HG03039 (cell line): ENCODE data around the gene ZNF814.
A peak's percentile ranks its signal among the peaks of the same experiment; 100 is the strongest.
"Not testable (repeated sequence)": the region's sequence is repeated elsewhere in the genome, so short reads cannot be mapped to it uniquely, and the experiment has no call there.

ENCODE experiments used
- ATAC-seq: cut with Tn5 transposase; IDR thresholded peaks from one replicate; pipeline ENCODE4 v1.9.1; 2021; ENCODE audit warnings: mild to moderate bottlenecking, moderate library complexity; ENCODE audit not compliant: unreplicated experiment

The ZNF814 gene

DNA sequence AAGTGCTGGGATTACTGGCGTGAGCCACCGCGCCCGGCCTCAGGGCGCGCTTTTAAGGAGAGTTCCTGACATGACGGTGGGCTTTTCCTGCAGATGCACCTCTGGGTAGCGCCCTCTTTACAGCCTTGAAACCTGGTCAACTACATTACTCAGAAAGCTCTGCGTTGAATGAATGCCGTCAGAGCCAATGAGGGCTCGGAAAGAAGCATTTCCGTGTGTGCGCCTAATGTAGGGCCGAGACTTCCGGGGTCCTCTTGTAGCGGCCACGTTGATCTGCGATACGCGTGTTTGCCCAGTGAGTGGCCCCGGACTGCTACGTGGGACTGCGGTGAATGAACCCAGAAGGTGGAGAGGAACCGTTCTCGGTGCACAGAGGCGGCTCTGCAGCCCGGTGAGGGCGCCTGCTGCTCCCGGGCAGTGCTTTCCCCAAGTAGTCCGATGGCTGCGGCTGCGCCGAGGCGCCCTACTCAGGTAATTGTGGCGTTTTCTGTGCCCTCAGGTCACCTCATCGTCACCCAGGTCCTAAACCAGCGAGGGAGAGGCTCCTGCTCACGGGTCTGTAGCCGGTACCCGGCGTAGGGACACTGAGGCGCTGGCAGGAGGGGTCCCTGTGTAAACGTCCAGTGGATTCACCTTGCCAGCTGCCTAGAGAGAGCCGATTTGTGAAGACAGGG, 69.2 kb downstream of the ZNF814 start:
- ATAC-seq, result peak; percentile 69

DNA sequence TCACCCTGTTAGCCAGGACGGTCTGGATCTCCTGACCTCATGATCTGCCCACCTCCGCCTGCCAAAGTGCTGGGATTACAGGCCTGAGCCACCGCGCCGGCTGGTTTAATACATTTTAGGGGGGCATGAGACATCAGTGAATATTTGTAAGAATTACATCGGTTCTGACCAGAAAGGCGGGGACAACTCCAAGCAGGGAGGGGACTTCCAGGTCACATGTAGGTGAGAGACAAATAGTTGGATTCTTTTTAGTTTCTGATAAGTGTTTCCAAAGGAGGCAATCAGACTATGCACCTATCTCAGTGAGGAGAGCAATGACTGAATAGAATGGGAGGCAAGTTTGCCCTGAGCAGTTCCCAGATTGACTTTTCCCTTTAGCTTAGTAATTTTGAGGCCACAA, 70.5 kb downstream of the ZNF814 start:
- no peak for ATAC-seq

DNA sequence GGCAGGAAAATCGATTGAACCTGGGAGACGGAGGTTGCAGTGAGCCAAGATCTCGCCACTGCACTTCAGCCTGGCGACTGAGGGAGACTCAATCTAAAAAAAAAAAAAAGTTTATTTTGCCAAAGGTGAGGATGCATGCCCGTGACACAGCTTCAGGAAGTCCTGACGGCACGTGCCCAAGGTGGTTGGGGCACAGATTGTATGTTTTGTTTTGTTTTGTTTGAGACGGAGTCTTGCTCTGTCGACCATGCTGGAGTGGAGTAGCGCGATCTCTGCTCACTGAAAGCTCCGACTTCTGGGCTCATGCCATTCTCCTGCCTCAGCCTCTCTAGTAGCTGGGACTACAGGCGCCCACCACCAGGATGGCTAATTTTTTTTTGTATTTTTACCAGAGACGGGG, 70.9 kb downstream of the ZNF814 start:
- ATAC-seq, result no peak

DNA sequence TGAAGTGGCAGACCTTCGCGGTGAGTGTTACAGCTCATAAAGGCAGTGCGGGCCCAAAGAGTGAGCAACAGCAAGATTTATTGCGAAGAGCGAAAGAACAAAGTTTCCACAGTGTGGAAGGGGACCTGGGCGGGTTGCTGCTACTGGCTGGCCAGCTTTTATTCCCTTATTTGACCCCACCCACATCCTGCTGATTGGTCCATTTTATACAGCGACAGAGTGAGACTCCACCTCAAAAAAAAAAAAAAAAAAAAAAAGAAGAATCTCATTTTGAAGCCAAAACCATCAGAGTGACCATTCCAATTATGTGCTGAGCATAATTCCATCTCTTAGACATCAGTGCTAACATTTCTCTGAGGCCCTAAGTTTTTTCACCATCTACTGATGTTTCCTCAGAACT, 72.2 kb downstream of the ZNF814 start:
- no peak for ATAC-seq

DNA sequence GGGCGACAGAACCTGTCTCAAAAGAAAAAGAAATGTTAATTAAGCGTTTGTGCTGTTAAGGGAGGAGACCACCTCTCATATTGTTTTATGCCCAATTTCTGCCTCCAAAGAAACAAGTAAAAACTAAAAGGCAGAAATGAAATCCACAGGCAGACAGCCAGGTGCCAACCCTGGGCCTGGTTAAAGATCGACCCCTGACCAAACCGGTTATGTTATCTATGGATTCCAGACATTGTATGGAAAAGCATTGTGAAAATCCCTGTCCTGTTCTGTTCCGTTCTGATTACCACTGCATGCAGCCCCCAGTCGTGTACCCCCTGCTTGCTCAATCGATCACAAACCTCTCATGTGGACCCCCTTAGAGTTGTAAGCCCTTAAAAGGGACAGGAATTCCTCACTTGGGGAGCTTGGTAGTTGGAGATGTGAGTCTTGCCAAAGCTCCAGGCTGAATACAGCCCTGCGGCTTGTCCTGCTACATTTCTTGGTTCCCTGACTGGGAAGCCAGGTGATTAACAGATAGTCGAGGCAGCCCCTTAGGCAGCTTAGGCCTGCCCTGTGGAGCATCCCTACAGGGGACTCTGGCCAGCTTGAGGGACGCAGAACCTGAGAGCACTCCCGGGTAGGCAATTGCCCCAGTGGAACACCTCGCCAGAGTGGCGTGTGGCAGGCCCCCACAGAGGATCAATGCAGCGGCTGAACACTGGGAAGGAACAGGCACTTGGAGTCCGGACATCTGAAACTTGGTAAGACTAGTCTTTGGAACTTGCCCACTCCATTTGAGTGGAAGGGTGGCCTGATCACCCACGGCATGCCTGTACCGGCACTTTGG, 73.4 kb downstream of the ZNF814 start:
- ATAC-seq, result no peak

DNA sequence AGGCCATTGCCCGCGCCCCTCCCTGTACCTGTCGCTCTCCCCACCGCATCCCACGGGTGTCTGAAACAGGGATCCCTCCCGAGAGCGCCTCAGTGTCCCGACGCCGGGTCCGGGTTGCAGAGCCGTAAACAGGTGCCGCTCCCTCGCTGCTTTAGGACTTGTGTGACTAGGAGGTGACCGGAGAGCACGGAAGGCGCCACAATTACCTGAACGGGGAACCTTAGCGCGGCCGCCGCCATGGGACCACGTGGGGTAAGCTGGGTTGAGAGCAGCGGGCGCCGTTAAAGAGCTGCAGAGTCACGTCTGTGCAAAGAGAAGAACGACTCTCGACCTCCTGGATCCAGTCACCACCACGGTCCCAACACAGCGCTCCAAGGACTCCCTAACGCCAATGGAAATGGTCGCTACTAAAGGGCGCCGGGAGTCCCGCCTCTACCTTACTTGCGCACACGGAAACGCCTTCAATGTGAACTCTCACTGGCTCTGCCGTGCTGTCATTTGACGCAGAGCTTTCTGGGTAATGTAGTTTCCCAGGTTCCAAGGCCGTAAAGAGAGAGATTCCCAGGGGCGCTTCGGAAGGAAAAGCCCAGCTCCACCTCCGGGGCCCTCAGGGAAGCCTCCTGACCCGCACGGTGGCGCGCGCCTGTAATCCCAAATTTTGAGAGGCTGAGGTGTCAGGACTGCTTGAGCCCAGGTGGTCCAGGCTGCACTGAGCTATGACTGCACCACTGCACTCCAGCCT, 74.2 kb downstream of the ZNF814 start, which contains the start of gene ZNF552:
Gene ZNF552, minus strand, starts transcription at position 409 of the 742 bp plus-strand sequence. Its CDS starts 170 bp downstream, at position 239.
- peak; percentile 56 for ATAC-seq

DNA sequence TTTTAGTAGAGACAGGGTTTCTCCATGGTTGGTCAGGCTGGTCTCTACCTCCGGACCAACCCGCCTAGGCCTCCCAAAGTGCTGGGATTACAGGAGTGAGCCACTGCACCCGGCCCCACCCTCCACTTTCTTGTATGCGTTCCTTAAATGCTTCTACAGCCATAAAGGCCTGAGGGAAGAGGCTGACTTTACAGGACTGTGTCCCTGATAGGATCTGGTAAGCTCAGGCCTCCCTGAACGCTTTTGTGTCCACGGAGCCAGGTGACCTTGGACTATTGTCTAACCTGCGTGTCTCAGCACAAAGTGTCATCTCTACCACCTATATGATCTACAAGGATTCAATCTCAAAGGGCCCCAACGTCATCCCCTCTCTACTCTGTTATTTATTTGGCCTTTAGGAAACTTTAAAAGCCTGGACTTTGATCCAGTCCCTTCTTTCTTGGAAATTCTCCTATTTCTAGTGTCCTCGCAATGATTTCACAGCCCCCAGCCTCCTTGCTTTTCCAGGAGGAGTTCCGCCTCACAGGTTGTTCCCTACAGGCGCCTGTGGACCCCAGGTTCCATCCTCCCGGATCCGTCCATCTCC, 74.8 kb downstream of the ZNF814 start:
- no peak for ATAC-seq

DNA sequence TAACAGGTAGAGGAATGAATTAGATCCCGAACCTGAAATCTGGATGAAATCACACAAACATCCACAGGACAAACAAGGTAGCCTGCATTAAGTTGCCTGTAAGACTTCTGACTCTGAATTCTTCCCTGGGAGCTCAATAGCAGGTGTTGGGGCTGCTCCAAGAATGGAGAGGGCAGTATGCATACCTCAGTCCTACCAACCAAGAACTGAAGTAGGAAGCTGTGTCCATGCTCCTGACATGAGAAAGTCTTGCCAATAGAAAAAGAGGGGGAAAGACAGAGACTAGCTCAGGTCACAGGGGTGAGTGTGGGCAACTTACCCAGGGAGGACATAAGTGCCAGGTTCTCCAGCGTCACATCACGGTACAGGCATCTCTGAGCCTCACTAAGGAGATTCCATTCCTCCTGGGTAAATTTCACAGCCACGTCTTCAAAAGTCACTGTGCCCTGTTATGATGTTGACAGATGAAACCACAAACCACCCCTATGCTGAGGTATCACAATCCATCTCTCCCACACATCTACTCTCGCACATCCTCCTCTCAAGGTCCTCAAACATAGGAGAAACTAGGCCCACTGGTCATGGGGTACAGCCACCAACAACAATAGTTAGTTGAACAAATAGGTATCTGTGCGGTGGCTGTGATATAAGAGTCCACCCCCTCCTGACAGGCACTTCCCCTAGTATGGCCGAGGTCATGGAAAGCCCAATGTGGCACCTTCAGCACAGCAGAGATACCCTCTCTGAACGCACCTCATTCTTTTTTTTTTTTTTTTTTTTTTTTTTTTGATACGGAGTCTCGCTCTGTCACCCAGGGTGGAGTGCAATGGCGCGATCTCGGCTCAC, 75.6 kb downstream of the ZNF814 start:
- not testable (repeated sequence) for ATAC-seq

DNA sequence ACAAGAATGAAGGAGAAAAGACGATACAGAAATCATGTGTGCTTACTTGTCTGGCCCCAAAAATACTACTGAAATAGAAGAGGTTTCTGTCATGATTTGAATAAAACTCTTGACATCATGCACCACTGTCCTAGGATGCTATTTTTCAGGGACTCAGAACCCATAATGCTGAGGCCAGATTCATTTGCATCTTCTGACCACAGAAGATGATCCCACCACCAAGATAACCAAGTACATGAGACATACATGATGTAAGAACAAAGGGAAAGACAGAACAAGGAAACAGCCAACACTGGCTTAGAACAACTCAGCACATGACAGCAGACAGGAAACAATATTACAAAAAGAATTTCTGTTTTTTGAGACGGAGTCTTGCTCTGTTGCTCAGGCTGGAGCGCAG, 76.6 kb downstream of the ZNF814 start:
- ATAC-seq, result peak; percentile 38

DNA sequence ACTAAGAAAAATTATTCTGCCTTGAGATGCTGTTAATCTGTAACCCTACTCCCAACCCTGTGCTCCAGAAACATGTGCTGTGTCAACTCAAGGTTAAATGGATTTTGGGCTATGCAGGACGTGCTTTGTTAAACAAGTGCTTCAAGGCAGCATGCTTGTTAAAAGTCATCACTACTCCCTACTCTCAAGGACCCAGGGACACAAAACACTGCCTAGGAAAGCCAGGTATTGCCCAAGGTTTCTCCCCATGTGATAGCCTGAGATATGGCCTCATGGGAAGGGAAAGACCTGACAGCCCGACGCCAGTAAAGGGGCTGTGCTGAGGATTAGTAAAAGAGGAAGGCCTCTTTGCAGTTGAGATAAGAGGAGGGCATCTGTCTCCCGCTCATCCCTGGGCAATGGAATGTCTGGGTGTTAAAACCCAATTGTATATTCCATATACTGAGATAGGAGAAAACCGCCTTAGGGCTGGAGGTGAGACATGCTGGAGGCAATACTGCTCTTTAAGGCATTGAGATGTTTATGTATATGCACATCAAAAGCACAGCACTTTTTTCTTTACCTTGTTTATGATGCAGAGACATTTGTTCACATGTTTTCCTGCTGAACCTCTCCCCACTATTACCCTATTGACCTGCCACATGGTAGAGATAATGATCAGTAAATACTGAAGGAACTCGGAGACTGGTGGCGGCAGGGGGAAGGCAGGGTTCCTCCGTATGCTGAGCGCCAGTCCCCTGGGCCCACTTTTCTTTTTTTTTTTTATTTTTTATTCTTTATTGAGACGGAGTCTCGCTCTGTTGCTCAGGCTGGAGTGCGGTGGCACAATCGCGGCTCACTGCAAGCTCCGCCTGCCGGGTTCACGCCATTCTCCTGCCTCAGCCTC, 78.2 kb downstream of the ZNF814 start:
- not testable (repeated sequence) for ATAC-seq

DNA sequence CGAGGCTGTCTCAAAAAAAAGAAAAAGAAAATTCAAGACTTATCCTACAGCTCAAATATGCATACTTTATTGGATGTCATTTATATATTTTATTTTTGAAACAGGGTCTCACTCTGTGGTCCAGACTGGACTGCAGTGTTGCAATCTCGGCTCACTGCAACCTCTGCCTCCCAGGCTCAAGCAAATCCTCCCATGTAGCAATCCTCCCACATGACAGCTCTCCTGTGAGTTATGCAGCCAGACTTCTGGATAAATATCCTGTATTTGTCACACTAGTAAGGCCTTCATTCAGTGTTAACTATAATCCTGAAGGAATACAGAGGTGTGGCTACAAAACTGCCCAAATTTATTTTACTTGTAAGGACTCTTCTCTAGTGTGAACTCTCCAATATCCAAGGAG, 81.3 kb downstream of the ZNF814 start:
- ATAC-seq, result no peak

DNA sequence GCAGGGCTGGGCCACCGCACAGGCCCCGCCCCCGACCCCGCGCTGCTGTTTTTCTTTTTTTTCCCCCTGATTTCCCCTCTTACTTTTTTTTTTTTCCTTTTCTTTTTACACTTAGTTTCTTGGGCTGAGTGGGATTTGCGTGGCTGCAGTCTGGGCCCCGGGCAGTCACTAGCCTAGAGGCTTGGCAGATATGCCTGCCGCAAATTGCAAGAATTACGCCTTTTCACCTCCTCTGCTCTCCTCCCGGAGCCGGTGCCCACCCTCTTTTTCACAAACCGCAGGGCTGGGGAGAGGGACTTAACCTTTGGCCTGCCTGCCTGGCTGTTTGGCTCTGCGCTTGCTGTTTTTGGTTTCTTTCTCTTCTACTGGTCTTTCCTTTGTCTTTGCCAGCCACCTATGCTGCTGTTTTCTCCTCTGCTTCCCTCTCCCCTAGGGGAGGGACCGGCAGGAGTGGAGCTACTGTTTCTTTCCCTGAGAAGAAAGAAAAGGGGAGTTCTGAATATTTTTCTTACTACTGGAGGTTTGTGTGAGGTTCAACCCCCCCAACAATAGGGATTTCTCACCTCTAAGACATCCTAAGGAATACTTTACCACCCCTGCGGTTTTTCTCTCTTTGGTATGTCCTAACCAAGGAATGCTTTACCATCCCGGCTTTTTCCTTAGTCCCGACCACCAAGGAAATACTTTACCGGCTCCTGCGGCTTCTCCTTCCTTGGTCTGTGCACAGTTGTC, 85.1 kb downstream of the ZNF814 start:
- ATAC-seq, result no peak

DNA sequence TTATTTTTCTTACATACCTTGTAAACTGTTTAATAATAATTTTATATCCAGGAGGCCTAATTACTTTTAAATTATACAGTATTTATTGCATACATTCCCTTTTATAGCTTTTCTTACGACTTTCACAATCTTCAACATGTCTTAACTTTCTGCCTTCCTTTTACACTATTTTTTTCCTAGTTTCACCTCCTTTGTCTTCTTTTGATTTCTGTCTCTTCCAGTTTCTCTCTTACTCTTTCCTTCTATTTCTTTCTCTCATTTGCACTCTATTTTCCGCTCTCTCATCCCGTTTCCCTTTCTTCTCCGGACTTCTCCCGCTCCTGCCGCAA, 85.6 kb downstream of the ZNF814 start:
- no peak for ATAC-seq

DNA sequence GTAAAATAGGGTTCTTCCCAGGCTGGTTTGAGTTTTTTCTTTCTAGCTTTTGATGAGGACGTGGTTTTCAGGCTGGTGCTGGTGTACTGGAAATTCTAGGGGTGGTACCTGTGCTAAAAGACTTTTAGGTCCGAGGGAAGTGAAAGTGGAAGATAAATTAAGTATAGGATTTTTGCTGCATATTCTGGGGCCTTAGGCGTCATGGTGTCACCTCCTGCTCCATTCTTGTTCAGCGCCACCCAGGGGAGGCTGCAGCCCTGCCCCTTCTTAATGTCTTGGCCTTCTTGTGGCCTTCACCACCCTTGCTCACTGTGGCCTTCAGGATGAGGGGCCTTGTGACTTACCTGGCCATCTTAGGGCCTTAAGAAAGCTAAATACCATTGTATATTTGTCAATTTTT, 86.6 kb downstream of the ZNF814 start:
- ATAC-seq, result no peak

DNA sequence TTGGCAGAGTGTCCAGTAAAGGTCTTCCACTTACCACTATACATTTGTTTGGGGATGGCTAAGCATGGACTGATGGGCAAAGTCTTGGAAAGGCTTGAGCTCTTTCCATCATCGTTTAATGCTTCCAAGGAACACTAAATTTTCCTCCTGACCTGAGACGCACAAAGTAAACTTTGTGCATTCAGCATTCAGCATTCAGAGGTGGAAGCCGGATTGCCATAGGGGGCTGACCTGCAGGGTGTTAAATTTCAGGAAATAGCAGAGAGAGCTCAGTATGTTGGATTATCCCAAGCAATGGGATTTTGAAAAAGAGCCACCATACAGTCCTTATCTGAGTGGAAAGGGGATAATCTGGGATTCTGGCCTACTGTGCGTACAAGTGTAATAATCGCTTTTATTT, 88.1 kb downstream of the ZNF814 start:
- ATAC-seq, result no peak
